Calu3 (cell line): ENCODE measurements around the gene FAM131C. TPM values are rescaled to one million over a fixed set of nuclear protein-coding genes. Genes with fewer than 3 reads are reported as not detected.

ENCODE experiments used
- BruUV-seq: library from RNA; stranded (reverse); fragments of 400-500 nt; replicated peaks from 2 replicates; lab custom pipeline; 2021; lab: Mats Ljungman, UMichigan
- CTCF ChIA-PET: fragments of 300-600 bp; sonication (Branson Sonifier 250); formaldehyde crosslinking; loops from one replicate; lab custom pipeline; 2022; ENCODE audit warnings: antibody characterized with exemption; lab: Charles Lee
- DNase-seq: peaks from one replicate; pipeline ENCODE4 v3.0.0; 2022
- H3K27ac Mint-ChIP-seq: one replicate; pipeline ENCODE4 v1.8.0; 2022; ENCODE audit warnings: mixed read lengths; ENCODE audit not compliant: unreplicated experiment
- H3K27me3 Mint-ChIP-seq: one replicate; pipeline ENCODE4 v1.8.0; 2022; ENCODE audit warnings: mixed read lengths; ENCODE audit not compliant: unreplicated experiment
- H3K36me3 Mint-ChIP-seq: one replicate; pipeline ENCODE4 v1.8.0; 2022; ENCODE audit warnings: mild to moderate bottlenecking, moderate library complexity, mixed read lengths; ENCODE audit not compliant: insufficient read depth, unreplicated experiment
- H3K4me1 Mint-ChIP-seq: one replicate; pipeline ENCODE4 v1.8.0; 2022; ENCODE audit warnings: mild to moderate bottlenecking, low read depth, mixed read lengths; ENCODE audit not compliant: unreplicated experiment
- H3K4me3 Mint-ChIP-seq: one replicate; pipeline ENCODE4 v1.8.0; 2022; ENCODE audit warnings: mild to moderate bottlenecking, low read depth, moderate library complexity, mixed read lengths; ENCODE audit not compliant: unreplicated experiment
- H3K9me3 Mint-ChIP-seq: one replicate; pipeline ENCODE4 v1.8.0; 2022; ENCODE audit warnings: low read depth, mixed read lengths; ENCODE audit not compliant: unreplicated experiment
- intact Hi-C: fragments of 100-400 bp; cut with micrococcal nuclease; formaldehyde crosslinking; loops from one replicate; pipeline ENCODE4 v1.10.0; 2022; ENCODE audit not compliant: unreplicated experiment
- total RNA-seq: library from RNA; stranded (reverse); gene quantifications from 2 replicates; pipeline ENCODE4 v1.2.3, GENCODE V29; 2022
- TF ChIP-seq, protein P1 (sequence below): fragments of 200-600 bp; IDR thresholded peaks from one replicate; pipeline ENCODE4 v1.8.0; 2022; ENCODE audit warnings: antibody characterized with exemption; ENCODE audit not compliant: unreplicated experiment

The FAM131C gene
- total RNA-seq, 1 experiment from 2014 or later: 0.94 TPM

DNA sequence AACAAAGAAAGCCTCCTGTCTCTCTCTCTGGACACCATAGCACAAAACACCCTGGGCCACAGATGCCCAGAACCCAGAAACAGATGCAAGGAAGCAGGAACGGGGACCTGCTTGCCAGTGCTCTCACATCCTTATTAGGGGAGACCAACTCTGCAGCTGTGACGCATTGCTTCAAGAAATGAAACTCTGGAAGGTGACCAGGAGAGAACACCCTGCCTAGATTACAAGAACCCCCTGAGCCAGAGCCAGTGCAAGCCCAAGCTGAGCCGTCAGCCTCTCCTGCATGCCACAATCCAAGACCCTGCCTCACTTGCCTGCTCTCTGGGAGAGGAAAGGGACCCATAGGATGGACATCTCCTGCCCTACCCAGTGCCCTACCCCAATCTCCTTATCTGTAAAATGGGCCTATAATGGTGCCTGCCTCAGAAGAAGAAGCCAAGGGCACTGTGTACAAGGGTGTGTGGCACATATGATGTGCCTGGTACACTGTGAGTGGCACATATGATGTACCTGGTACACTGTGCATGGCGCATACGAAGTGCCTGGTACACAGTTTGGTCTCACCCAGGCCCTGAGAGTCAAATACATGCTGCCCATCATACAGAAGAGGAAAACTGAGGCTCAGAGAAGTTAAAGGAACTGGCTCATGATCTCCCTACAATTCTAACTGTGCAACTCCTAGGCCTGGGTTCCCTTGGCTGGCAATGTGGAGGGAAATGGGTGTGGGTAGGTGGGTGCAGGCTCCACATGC, 16.8 kb upstream of the FAM131C start:
- no peak overlapping the region for H3K27ac Mint-ChIP-seq
- CTCF ChIA-PET: no interaction called here

DNA sequence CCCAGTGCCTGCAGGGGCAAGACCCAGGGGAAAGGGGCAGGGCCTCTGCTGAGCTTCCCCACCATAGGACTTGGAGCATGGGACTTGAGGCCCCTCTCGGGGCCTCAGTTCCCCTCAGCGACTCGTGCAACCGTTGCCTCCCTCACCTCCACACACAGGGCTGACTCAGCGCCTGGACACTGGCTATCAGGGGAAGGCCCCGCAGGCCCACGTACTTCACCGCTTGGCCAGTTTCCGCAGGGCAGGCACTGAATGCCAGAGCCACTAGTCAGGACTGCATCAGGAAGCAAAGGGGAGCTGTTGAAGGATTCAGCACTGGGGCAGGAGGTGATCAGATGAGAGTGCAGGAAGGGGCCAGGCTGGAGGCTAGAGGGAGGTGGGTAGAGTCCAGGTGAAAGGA, 15.5 kb upstream of the FAM131C start:
- peaks cover 10% of the 10 kb centered on the region for H3K4me1 Mint-ChIP-seq
- intact Hi-C loops: no loop called here
- H3K9me3 Mint-ChIP-seq: no peaks in the 10 kb centered on the region
- H3K36me3 Mint-ChIP-seq: no peaks in the 10 kb centered on the region
- CTCF ChIA-PET: interaction anchor here (0.5 kb wide), 1 partner anchor 29 kb away, joined by 3 read pairs; no protein-coding TSS in a partner anchor
- H3K4me3 Mint-ChIP-seq: no peak overlapping the region
- H3K27me3 Mint-ChIP-seq: no peaks in the 10 kb centered on the region
- no peak overlapping the region for H3K27ac Mint-ChIP-seq
- peak; percentile 62 for DNase-seq
- BruUV-seq: no TSS peak
- TF ChIP-seq, protein P1, sequence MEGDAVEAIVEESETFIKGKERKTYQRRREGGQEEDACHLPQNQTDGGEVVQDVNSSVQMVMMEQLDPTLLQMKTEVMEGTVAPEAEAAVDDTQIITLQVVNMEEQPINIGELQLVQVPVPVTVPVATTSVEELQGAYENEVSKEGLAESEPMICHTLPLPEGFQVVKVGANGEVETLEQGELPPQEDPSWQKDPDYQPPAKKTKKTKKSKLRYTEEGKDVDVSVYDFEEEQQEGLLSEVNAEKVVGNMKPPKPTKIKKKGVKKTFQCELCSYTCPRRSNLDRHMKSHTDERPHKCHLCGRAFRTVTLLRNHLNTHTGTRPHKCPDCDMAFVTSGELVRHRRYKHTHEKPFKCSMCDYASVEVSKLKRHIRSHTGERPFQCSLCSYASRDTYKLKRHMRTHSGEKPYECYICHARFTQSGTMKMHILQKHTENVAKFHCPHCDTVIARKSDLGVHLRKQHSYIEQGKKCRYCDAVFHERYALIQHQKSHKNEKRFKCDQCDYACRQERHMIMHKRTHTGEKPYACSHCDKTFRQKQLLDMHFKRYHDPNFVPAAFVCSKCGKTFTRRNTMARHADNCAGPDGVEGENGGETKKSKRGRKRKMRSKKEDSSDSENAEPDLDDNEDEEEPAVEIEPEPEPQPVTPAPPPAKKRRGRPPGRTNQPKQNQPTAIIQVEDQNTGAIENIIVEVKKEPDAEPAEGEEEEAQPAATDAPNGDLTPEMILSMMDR: no peak

More for the DNA sequence above, 16.8 kb upstream of the FAM131C start:
- no peak overlapping the region for H3K4me3 Mint-ChIP-seq
- intact Hi-C loops: no loop called here
- no TSS peak for BruUV-seq
- TF ChIP-seq, protein P1: no peak
- no peak for DNase-seq
- no peaks in the 10 kb centered on the region for H3K36me3 Mint-ChIP-seq
- H3K4me1 Mint-ChIP-seq: peaks cover 10% of the 10 kb centered on the region
- no peaks in the 10 kb centered on the region for H3K9me3 Mint-ChIP-seq
- H3K27me3 Mint-ChIP-seq: peaks cover 9% of the 10 kb centered on the region

DNA sequence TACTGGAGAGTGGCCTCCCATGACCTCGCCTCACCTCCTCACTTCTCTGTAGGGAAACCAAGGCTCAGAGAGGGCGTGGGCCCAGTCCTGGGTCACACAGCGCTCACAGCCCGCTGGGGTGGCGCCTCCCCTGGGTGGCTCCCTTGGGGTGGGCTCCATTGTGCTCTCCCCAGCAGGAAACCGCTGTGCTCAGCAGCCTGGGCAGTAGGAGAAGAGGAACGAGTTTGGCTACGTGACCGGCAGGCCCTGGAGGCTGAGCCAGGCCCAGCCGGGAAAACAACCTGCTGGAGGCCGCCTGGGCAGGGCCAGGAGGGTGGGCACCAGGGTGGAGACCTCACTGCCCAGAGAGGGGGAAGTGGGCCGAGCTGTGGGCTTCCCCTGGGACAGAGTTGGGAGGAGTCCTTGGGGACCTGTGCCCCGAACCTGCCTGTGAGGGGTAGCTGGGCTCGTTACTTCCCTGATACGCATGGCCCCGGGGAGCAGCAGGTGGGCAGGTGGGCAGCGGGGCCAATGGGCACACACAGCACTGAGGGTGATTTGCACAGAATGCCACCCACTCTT, 15.0 kb upstream of the FAM131C start:
- TF ChIP-seq, protein P1: no peak
- no peaks in the 10 kb centered on the region for H3K27me3 Mint-ChIP-seq
- H3K36me3 Mint-ChIP-seq: no peaks in the 10 kb centered on the region
- no peak for DNase-seq
- BruUV-seq: no TSS peak
- H3K4me1 Mint-ChIP-seq: peaks cover 10% of the 10 kb centered on the region
- intact Hi-C loops: no loop called here
- CTCF ChIA-PET: no interaction called here
- no peaks in the 10 kb centered on the region for H3K9me3 Mint-ChIP-seq
- no peak overlapping the region for H3K27ac Mint-ChIP-seq
- H3K4me3 Mint-ChIP-seq: no peak overlapping the region

DNA sequence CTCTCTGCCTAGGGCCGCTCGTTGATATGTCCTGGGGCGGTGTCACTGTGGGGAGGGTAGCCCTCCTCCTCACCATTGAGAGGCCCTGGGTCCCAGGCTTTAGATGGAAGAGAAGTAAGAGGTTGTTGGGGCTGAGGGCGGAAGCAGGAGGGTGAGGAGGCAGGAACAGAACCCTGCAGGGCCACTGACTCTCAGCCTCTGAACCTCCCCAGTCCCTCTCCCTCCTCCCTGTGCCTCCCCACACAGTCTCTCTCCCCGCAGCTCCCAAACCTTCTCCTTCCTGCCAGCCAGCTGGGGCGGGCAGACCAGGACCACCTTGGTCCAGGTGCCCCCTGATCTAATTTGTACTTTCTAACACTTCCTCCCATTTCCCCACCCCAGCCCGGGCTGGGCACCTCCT, 14.3 kb upstream of the FAM131C start:
- BruUV-seq: no TSS peak
- Mint-ChIP-seq H3K4me3 (no peak overlapping the region), H3K36me3 (no peaks in the 10 kb centered on the region), H3K27me3 (no peaks in the 10 kb centered on the region), H3K9me3 (no peaks in the 10 kb centered on the region), H3K4me1 (peaks cover 15% of the 10 kb centered on the region), H3K27ac (no peak overlapping the region)
- no peak for DNase-seq
- intact Hi-C loops: no loop called here
- TF ChIP-seq, protein P1: no peak
- CTCF ChIA-PET: no interaction called here
